ENCODE measurements around the gene C6orf15.
A peak's percentile ranks its signal among the peaks of the same experiment; 100 is the strongest.

The C6orf15 gene

GRCh38 chr6:31114541-31114878 lies 2.1 kb upstream of the C6orf15 start, which contains the start of gene PSORS1C1:
PSORS1C1 (plus strand) TSS chr6:31114800; CDS start chr6:31129633, 14,833 bp downstream.
- CTCF ChIA-PET, result interaction anchor here (0.7 to 1.3 kb wide), 4 partner anchors 12 to 380 kb away, joined by 3 to 5 read pairs (median 3); no protein-coding TSS in a partner anchor
- no peak for TF ChIP-seq CTCF (conservative IDR thresholded peaks at IDR 0.05; ENCODE audit: low read depth)
- peak; percentile 97 for DNase-seq (ENCODE audit: low spot score)
- peak within 1 kb of the TSS; percentile 93 for H3K27ac ChIP-seq
- POLR2A ChIA-PET (ENCODE audit: low non-redundant PET), result interaction anchor here (0.6 kb wide), 1 partner anchor 27 kb away, joined by 3 read pairs; no protein-coding TSS in a partner anchor

- POLR2A ChIA-PET (ENCODE audit: low non-redundant PET), result interaction anchor here (0.6 kb wide), 1 partner anchor 26 kb away, joined by 3 read pairs; no protein-coding TSS in a partner anchor
- no peak for DNase-seq (ENCODE audit: low spot score)
- CTCF ChIA-PET, result interaction anchor here (0.7 to 1.3 kb wide), 5 partner anchors 12 to 380 kb away, joined by 3 to 5 read pairs (median 3); no protein-coding TSS in a partner anchor
- peak overlapping the region; percentile 93 for H3K27ac ChIP-seq
- TF ChIP-seq CTCF (conservative IDR thresholded peaks at IDR 0.05; ENCODE audit: low read depth), result no peak
Measured at GRCh38 chr6:31113861-31114540, 1.6 kb upstream of the C6orf15 start.

- ChIA-PET POLR2A (ENCODE audit: low non-redundant PET) (no interaction called here), CTCF (no interaction called here)
Measured at GRCh38 chr6:31111712-31112111, 663 bp downstream of the C6orf15 start.

GRCh38 chr6:31110825-31111582 lies 1.4 kb downstream of the C6orf15 start:
- CTCF ChIA-PET, result interaction anchor here (0.6 kb wide), 1 partner anchor 385 kb away, joined by 6 read pairs; no protein-coding TSS in a partner anchor

More at GRCh38 chr6:31111712-31112111, 663 bp downstream of the C6orf15 start:
- TF ChIP-seq CTCF (conservative IDR thresholded peaks at IDR 0.05; ENCODE audit: low read depth), result no peak
- no peak for DNase-seq (ENCODE audit: low spot score)
- H3K27ac ChIP-seq, result no peak overlapping the region

GRCh38 chr6:31107052-31107451 lies 5.3 kb downstream of the C6orf15 start:
- no peak for DNase-seq (ENCODE audit: low spot score)
- ChIA-PET CTCF (no interaction called here), POLR2A (ENCODE audit: low non-redundant PET) (no interaction called here)
- TF ChIP-seq CTCF (conservative IDR thresholded peaks at IDR 0.05; ENCODE audit: low read depth), result no peak
- no peak overlapping the region for H3K27ac ChIP-seq

More at GRCh38 chr6:31110825-31111582, 1.4 kb downstream of the C6orf15 start:
- no peak overlapping the region for H3K27ac ChIP-seq
- POLR2A ChIA-PET (ENCODE audit: low non-redundant PET), result no interaction called here
- TF ChIP-seq CTCF (conservative IDR thresholded peaks at IDR 0.05; ENCODE audit: low read depth), result no peak
- no peak for DNase-seq (ENCODE audit: low spot score)

- CTCF ChIA-PET, result interaction anchor here (0.6 to 1.7 kb wide), 3 partner anchors 12 to 67 kb away, joined by 3 to 4 read pairs (median 3); no protein-coding TSS in a partner anchor
- POLR2A ChIA-PET (ENCODE audit: low non-redundant PET), result no interaction called here
- no peak for TF ChIP-seq CTCF (conservative IDR thresholded peaks at IDR 0.05; ENCODE audit: low read depth)
- H3K27ac ChIP-seq, result peak overlapping the region; percentile 16; the same call in 1 of the 2 replicates
- DNase-seq (ENCODE audit: low spot score), result no peak
Measured at GRCh38 chr6:31103136-31103535, 9.2 kb downstream of the C6orf15 start.

Data from RWPE1 (cell line).